MV-4-11 (cell line): ENCODE data around the gene LRRD1.
"Not testable (repeated sequence)": the region's sequence is repeated elsewhere in the genome, so short reads cannot be mapped to it uniquely, and the experiment has no call there.

ENCODE experiments used
- DNase-seq: peaks from one replicate; lab custom pipeline; 2025; lab: John Stamatoyannopoulos, UW

The LRRD1 gene

DNA sequence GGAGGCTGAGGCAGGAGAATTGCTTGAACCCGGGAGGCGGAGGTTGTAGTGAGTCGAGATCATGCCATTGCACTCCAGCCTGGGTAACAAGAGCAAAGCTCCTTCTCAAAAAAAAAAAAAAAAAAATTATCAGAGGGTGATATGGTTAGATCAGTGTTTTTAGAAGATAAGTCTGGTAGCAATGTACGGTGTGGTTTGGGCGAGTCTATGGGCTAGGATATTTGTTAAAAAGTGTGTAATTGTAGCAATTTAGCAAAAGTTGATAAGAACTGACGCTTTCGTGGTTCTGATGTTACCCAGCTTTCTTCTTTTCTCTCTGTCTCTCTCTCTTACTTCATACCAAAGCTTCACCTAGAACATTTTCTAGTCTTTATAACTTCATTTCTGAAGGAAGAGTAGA, 37.8 kb downstream of the LRRD1 start:
- DNase-seq: no peak

DNA sequence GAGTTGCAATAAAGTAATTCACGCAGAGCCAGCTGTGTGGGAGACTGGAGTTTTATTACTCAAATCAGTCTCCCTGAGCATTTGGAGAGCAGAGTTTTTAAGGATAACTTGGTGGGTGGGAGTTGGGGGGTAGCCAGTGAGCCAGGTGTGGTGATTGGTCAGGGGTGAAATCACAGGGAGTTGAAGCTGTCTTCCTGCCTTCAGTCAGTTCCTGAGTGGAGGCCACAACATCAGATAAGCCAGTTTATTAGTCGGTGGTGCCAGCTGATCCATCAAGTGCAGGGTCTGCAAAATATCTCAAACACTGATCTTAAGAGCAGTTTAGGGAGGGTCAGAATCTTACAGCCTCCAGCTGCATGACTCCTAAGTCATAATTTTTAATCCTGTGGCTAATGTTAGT, 41.4 kb downstream of the LRRD1 start:
- no peak for DNase-seq

DNA sequence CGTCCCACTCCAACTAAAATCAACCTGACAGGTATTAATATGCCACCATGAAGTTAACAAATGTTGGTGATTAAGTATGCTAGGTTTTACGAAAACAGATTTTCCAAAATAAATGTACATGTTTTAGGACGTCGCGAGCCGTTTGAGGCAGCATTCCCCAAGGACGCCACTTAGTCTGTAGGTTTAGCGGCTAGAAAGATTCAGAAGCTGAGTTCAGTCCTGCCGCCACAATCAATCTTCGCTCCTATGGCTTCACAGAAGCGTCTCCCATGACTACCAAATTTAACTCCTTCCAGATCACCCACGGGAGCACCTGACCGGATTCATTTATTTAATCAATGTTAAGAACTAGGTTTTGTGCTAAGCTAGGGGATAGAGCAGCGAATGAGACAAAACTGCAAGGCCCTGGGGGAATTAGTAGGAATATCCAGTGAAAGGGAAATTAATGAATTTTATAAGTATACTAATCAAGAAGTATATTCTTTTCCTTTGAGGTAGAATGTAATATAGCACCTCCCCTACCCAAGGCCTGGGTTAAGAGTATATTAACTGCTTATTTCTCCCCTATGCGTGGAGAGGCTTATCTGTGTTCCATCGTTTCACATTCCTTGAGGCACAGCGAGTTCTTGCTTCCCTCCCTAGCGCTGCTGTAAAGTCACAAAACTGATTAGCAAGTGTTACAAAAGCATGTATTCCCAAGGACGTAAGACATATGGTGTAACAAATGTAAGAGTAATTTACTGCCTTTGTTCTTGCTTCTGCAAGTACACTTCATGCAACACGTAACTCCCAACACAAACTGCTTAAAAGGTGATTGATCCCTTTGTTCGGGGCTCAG, 43.7 kb downstream of the LRRD1 start:
- no peak for DNase-seq

DNA sequence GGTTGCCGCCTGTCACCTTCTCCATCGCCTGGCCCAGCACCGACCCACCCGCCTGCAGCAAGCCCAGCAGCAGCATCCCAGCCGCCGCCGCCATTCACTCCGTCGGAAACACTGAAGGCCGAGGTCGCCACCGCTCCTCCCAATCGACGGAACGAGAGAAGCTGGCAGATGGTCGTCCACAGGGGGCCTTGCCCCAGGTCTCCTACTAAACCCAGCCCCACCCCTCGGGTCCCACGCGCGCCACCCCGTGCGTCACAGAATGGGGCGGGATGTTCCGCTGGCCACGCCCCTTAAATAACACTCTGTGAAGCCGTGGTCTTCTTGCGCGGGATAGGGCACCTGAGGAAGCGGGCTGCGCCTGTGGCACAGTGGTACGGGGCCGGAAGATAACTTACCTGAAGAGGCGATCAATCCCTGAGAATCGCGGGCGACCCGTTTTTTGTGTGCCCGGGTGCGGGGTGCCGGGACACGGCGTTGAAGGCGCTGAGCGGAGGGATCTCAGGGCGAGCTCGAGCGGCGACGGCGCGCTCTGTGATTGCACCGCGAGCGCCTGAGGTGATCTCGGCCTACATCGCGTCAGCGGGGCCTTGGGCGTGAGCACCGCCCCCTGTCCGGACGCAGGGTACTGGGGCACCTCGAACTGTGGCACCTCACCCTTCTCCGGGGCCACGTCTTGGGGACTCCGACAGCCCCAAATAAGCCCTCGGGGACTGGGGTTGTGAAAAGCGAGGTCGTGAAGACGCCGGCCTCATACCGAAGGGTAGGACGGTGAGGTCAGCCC, 44.5 kb downstream of the LRRD1 start, which contains the start of gene CYP51A1:
Gene CYP51A1, minus strand, starts transcription at position 207 of the 781 bp plus-strand sequence. Its CDS starts 113 bp downstream, at position 94.
- DNase-seq: peak; percentile 77

DNA sequence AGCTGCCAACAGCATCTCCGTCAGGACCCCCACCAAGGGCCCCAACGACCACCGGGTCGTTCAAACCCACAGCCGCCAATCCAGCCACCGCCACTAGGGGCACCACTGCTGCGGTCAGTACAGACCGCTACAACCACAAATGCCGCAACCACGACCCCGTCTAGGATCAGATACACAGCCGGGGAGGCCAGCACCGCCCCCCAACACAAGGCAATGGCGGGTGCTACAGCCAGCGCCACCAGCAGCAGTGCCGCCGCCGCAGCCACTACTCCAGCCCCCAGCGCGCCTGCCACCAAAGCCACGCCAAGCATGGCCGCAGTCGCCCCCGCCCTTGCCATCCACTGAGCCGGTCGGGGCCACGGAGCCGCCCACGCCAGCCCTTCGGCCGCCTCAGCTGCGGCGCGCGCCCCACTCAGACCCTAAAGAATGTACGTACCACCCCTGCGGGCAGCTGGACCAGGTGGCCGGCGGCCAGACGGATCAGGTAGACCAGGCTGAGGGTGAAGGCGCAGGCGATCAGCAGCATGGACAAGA, 45.1 kb downstream of the LRRD1 start:
- no peak for DNase-seq

DNA sequence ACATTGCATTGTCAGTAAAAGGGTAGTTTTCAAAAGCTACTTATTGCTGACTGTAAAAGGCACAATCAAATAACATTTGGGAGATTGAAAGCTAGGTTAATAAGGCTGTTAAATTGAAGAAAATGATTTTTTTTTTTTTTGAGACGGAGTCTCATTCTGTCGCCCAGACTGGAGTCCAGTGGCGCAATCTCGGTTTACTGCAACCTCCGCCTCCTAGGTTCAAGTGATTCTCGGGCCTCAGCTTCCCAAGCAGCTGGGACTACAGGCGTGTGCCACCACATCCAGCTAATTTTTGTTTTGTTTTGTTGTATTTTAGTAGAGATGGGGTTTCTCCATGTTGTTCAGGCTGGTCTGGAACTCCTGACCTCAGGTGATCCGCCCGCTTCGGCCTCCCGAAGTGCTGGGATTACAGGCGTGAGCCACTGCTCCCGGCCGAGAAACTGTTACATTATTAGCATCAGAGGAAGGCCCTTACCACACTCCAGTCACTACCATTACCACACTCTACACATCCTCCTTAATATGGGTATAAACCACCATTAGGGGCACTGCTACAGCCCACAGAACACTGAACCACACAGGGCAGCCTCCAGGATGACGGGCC, 45.7 kb downstream of the LRRD1 start:
- peak; percentile 52 for DNase-seq

DNA sequence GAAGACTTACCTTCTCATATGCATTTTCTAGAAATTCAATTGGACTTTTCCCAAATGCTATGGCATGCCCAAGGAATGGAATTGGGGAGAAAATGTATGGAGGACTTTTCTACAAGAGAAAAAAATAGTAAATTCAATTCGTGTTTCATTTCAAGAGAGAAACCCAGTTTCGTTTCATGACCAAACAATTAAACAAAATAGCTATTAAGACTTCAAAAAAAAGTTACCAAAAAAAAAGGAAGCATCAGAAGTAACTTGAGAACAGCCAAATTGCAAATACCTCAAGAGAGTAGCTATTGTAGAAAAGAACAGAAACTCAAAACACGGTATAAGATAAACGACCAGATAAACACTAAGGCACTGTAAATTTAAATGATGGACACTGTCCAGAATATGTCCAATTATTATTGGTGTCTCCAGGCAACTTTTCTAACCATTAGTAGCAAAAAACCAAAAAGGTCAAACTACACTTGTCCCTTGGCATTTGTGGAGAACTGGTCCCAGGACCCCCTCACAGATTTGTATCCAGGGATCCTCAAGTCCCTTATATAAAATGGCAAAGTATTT, 47.1 kb downstream of the LRRD1 start:
- DNase-seq: no peak

DNA sequence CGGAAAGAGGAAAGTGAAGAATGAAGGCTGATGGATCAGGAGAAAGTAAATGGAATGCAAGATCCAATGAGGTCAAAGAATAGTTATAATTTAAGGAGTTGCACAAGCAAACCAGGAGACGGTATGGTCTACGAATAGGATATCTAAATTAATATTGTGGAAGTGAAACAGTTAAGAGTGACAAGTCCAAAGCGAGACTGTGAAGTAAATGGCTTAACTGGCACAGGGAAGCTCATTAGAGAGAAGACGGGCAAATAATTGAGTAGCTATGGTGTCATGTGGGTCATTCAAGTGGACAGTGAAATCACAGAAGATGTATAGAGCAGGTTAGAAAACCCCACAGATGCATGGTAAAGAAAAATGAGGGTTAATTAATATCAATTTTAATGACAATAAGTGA, 47.8 kb downstream of the LRRD1 start:
- no peak for DNase-seq

DNA sequence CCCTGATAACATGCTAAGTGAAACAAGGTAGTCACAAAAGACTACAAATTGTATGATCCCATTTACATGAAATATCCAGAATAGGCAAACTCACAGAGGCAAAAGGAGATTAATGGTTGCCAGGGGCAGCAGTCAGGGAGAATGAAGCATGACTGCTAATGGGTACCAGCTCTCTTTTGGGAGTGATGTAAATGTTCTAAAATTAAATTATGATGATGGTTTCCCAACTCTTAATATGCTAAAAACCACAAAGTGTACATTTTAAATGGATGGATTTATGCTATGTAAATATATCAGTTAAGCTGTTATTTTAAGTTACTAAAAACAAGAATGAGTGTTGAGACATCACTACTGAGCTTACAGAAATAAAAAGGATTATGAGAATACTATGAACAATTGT, 57.3 kb downstream of the LRRD1 start:
- no peak for DNase-seq

DNA sequence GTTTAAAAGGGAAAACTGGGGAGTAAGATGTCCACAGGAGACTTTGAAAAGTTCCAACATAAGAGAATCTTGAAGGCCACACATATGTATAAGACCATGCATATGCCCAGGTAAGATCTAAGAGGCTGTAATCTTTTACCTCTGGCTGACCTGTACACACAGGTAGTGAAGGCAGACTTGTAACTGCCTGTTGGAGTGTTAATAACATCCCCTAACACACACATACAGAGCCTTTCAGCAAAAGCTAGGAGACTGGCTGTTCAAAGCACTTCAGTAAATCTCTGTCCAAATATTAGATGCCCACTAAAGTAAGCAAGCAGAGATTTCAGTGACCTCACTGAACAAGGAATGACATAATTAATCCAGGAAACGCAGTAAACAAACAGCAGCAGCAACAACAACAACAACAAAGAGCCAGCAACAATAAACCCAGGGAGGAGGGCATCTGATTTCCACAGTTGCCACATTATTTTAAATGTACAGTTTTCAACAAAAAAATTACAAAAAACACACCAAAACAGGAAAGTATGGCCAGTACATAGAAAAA, 59.7 kb downstream of the LRRD1 start:
- no peak for DNase-seq

DNA sequence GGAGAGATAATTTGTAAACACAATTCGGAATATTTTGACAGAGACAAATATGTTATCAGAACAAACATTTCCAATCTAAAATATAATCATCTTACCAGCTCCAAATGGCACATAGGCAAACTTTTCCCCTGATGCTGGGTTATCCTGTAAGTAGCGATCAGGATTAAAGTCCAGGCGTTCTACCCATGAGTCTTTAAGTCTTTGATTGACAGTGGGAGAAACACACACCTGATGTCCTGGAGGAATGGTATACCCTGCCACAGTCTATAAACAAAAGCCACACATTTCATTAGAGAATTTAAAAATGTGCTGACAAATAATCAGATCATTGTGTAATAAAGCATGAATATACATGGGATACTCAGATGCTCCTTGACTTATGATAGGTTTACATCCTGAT, 62.0 kb downstream of the LRRD1 start:
- DNase-seq: no peak

DNA sequence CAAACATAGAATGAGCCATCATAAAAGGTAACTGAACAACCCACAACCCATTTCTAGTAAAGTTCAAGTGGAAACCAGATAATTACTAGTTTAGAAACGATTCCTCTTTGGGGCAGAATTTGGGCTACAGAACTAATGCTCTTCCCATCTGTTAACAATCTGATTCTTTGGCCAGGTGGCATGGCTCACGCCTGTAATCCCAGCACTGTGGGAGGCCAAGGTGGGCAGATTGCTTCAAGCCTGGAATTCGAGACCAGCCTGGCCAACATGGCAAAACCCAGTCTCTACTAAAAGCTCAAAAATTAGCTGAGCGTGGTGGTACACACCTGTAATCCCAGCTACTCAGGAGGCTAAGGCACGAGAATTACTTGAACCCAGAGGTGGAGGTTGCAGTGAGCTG, 63.1 kb downstream of the LRRD1 start:
- DNase-seq: no peak

DNA sequence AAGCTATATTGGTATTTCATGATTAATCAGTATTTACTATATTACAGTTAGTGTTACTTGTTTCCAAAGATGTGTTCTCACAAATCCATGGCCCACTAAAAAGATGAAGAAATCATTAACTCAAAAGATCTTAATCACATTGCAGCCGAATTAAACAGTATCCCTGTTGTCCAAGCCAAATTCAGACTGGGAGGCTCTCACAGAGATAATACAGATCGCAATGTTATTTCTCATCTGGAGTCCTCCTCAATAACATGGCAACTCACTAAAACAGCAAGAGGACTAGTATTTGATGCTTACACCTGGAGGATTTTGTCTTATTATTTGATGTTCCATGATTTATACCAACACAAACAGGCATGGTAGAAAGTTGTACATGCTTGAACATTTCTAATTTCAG, 68.1 kb downstream of the LRRD1 start:
- DNase-seq: no peak

DNA sequence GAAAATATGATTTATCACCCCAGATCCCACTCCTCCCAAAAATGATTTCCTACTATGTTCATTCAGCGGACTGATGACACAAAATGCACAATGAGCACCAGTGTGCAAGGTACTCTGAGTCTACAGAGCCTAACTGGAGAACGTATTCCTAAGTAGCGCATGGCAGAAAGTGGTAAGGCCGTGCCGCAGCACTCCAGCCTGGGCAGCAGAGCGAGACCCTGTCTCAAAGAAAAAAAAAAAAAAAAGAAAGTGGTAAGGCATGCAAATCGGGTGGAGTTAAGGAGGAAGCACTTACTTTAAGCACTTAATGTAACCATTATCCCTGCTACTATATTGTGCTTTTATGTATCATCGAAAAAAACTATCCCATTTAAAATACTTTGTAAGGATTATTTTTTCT, 70.1 kb downstream of the LRRD1 start:
- no peak for DNase-seq

DNA sequence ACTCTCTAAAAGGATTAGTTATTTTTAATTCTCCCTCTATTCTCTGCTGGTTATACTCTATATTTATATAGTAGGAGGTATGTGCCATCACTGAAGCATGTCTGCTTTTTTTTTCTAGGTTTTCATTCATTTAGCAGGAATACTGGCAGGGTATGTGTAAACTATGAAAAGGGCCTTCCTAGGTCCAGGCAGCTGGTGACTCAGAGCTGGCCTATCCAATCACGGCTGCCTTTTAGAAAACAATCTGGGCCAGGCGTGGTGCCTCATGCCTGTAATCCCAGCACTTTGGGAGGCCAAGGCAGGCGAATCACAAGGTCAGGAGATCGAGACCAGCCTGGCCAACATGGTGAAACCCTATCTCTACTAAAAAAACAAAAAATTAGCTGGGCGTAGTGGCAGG, 76.1 kb downstream of the LRRD1 start:
- DNase-seq: not testable (repeated sequence)

DNA sequence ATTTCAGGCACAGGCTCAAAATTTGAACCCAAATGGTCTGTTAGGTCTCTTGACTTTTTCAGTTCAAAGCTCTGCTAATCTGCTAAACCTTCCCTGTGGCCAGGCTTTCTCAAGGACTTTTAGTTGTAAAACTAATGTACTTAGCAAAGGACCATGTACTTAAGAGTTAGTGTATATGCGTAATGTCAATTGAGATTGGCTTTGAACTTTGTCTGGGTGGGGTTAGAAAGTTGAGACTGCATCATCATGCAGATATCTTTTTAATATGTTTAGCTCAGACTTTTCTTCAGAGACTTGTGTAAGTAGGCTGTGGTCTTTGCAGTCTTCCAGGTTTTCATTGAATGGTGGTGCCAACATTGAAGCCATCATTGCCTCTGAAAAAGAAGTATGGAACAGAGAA, 78.4 kb downstream of the LRRD1 start:
- no peak for DNase-seq

DNA sequence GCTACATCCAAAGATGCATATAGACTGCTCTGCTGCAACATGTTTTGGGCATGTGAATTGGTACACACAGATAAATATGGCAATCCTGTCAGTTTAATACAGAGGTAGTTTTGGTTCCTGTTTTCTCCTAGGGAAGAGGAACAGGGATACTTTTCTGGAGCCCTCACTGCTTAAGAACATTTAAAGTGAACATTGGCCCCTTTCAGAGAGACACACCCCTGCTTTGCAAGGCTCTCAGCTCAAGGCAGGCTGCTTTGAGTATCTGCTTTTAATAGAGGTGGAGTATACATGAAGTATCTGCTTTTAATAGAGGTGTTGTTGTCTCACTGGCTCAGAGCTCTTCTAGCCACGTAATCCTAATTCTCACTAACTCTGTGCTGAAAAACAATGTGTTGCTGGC, 83.6 kb downstream of the LRRD1 start:
- peak; percentile 84 for DNase-seq
